CD4-positive, alpha-beta T cell (primary cell): Measurements from ENCODE around the gene PRR29. TPM values are rescaled to one million over a fixed set of nuclear protein-coding genes. Genes with fewer than 3 reads are reported as not detected.

Source experiments
- ATAC-seq: fragments of 200-7000 bp; cut with Tn5 transposase; one replicate; pipeline ENCODE4 v1.10.0; 2022; ENCODE audit warnings: mild to moderate bottlenecking; ENCODE audit not compliant: poor library complexity
- CTCF ChIA-PET: fragments of 350-600 bp; sonication (Branson Sonifier 250); formaldehyde crosslinking; loops from one replicate; lab custom pipeline; 2021; ENCODE audit warnings: antibody characterized with exemption, inconsistent platforms; lab: Charles Lee
- POLR2A ChIA-PET: fragments of 350-600 bp; sonication (Branson Sonifier 250); formaldehyde crosslinking; loops from one replicate; lab custom pipeline; 2021; ENCODE audit warnings: antibody characterized with exemption, inconsistent platforms; lab: Charles Lee
- DNase-seq, 14 experiments: peaks; one replicate each; pipeline ENCODE4 v3.0.0-alpha.2; 2013 to 2020; ENCODE audit warnings: mixed read lengths in 2 of 14
- H3K27ac ChIP-seq, 2 donors: one replicate each; pipeline versions ENCODE4 v1.5.1 to v1.7.0; 2013; ENCODE audit warnings: low read length in 2 of 2, low read depth in 1 of 2, mild to moderate bottlenecking in 1 of 2
- H3K27me3 ChIP-seq, 2 experiments: 1 replicate in 1 of 2; 2 replicates in 1 of 2; pipeline versions ENCODE4 v1.6.1 to v1.7.0; 2013; ENCODE audit warnings: low read length in 2 of 2, control low read depth in 1 of 2, mild to moderate bottlenecking in 1 of 2, moderate library complexity in 1 of 2; ENCODE audit not compliant: insufficient read depth in 2 of 2, control insufficient read depth in 1 of 2
- H3K36me3 ChIP-seq: one replicate; pipeline ENCODE4 v1.6.1; 2013; ENCODE audit warnings: low read length, control low read depth; ENCODE audit not compliant: insufficient read depth
- H3K4me1 ChIP-seq: one replicate; pipeline ENCODE4 v1.6.1; 2013; ENCODE audit warnings: low read length, control low read depth; ENCODE audit not compliant: insufficient read depth
- H3K4me3 ChIP-seq: one replicate; pipeline ENCODE4 v1.5.1; 2013; ENCODE audit warnings: mild to moderate bottlenecking, low read length, moderate library complexity
- H3K9me3 ChIP-seq, 2 experiments: 1 replicate in 1 of 2; 2 replicates in 1 of 2; pipeline versions ENCODE4 v1.6.1 to v1.7.0; 2013; ENCODE audit warnings: low read length in 2 of 2, mild to moderate bottlenecking in 2 of 2, control low read depth in 1 of 2, moderate library complexity in 1 of 2; ENCODE audit not compliant: control insufficient read depth in 1 of 2, insufficient read depth in 1 of 2
- H3K27ac Mint-ChIP-seq: one replicate; pipeline ENCODE4 v1.8.0; 2020; ENCODE audit warnings: mixed read lengths
- H3K27me3 Mint-ChIP-seq: one replicate; pipeline ENCODE4 v1.8.0; 2021; ENCODE audit warnings: mixed read lengths
- H3K36me3 Mint-ChIP-seq: one replicate; pipeline ENCODE4 v1.8.0; 2021; ENCODE audit warnings: low read depth, mixed read lengths
- H3K4me1 Mint-ChIP-seq: one replicate; pipeline ENCODE4 v1.8.0; 2021; ENCODE audit warnings: low read depth, mixed read lengths
- H3K4me3 Mint-ChIP-seq: one replicate; pipeline ENCODE4 v1.8.0; 2020; ENCODE audit warnings: mild to moderate bottlenecking, mixed read lengths
- H3K9me3 Mint-ChIP-seq: one replicate; pipeline ENCODE4 v1.8.0; 2020; ENCODE audit warnings: mixed read lengths
- CTCF ChIP-seq: fragments of 200-600 bp; IDR thresholded peaks from one replicate; pipeline ENCODE4 v1.8.0; 2022; ENCODE audit warnings: antibody characterized with exemption, mild to moderate bottlenecking
- intact Hi-C, 2 experiments: fragments of 100-400 bp; cut with DNase I in 1 of 2; cut with micrococcal nuclease in 1 of 2; formaldehyde crosslinking; loops; one replicate each; pipeline versions ENCODE4 v1.15.1 to v1.9.0; 2023 to 2025; cut with DNase I, micrococcal nuclease
- total RNA-seq, 174 experiments: library from RNA in 2 of 174; stranded (reverse) in 2 of 174; gene quantifications; one replicate each; pipeline ENCODE4 v1.2.3 and lab custom pipeline; 2021 to 2026

The PRR29 gene
- total RNA-seq, 2 experiments from 2014 or later, result 0.56 to 0.71 TPM

DNA sequence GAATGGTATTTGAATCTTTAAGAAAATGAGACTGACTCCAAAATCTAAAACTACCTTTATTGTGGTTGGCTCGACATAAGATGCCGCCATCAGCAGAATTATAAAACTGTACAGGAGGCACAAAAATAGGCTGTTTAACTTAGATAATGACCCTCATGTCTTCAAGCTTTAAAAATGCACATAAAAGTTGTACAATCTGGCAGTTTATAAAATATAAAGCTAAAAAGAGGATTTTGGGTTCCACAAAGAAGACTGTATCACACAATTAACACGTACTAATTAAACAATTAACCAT is 40.9 kb downstream of the PRR29 start:
- Histone ChIP-seq H3K27ac (no peak overlapping the region), H3K9me3 (no peaks in the 10 kb centered on the region), H3K4me1 (peaks cover 19% of the 10 kb centered on the region), H3K36me3 (peaks cover 62% of the 10 kb centered on the region), H3K27me3 (no peaks in the 10 kb centered on the region), H3K4me3 (no peak overlapping the region)
- POLR2A ChIA-PET, result interaction anchor here (1.3 kb wide), 2 partner anchors 12 to 18 kb away, joined by 4 to 8 read pairs; partner anchors contain the start of gene ICAM2
- Mint-ChIP-seq H3K27me3 (no peaks in the 10 kb centered on the region), H3K36me3 (peaks cover 36% of the 10 kb centered on the region), H3K4me1 (peaks cover 11% of the 10 kb centered on the region), H3K9me3 (no peaks in the 10 kb centered on the region), H3K27ac (no peak overlapping the region), H3K4me3 (no peak overlapping the region)
- ATAC-seq (no peak), DNase-seq (no peak)
- no peak for TF ChIP-seq CTCF
- intact Hi-C loops, result no loop called here
- CTCF ChIA-PET, result interaction anchor here (2.2 kb wide), 1 partner anchor 13 kb away, joined by 8 read pairs; no protein-coding TSS in a partner anchor

- H3K36me3 Mint-ChIP-seq, result peaks cover 48% of the 10 kb centered on the region
- H3K36me3 ChIP-seq, result peaks cover 73% of the 10 kb centered on the region
Measured at GRCh38 chr17:64040206-64040605, 42.1 kb downstream of the PRR29 start.

GRCh38 chr17:64041912-64042311 is 43.8 kb downstream of the PRR29 start:
- Histone ChIP-seq H3K9me3 (no peaks in the 10 kb centered on the region), H3K4me1 (peaks cover 25% of the 10 kb centered on the region), H3K4me3 (no peak overlapping the region), H3K27ac (no peak overlapping the region), H3K36me3 (peaks cover 90% of the 10 kb centered on the region), H3K27me3 (no peaks in the 10 kb centered on the region)
- Mint-ChIP-seq H3K4me1 (peaks cover 11% of the 10 kb centered on the region), H3K4me3 (no peak overlapping the region), H3K27me3 (no peaks in the 10 kb centered on the region), H3K27ac (peak overlapping the region; percentile 72), H3K36me3 (peaks cover 65% of the 10 kb centered on the region), H3K9me3 (no peaks in the 10 kb centered on the region)
- intact Hi-C loops, result no loop called here
- TF ChIP-seq CTCF, result no peak
- ChIA-PET POLR2A (interaction anchor here (0.6 to 2.9 kb wide), 12 partner anchors 9 to 107 kb away, joined by 3 to 19 read pairs (median 3); partner anchors contain the start of gene ICAM2), CTCF (interaction anchor here (0.9 to 2.6 kb wide), 4 partner anchors 9 to 114 kb away, joined by 3 to 11 read pairs (median 4); no protein-coding TSS in a partner anchor)
- peak; percentile 48 for ATAC-seq
- DNase-seq, result peak in 1 of 14 experiments; percentile 53

More at GRCh38 chr17:64040206-64040605, 42.1 kb downstream of the PRR29 start:
- Histone ChIP-seq H3K4me1 (peaks cover 27% of the 10 kb centered on the region), H3K27ac (no peak overlapping the region), H3K4me3 (no peak overlapping the region), H3K9me3 (no peaks in the 10 kb centered on the region), H3K27me3 (no peaks in the 10 kb centered on the region)
- H3K27ac Mint-ChIP-seq, result no peak overlapping the region
- H3K9me3 Mint-ChIP-seq, result no peaks in the 10 kb centered on the region
- no peak for DNase-seq
- CTCF ChIA-PET, result no interaction called here
- H3K4me1 Mint-ChIP-seq, result peaks cover 11% of the 10 kb centered on the region
- ATAC-seq, result no peak
- intact Hi-C loops, result no loop called here
- POLR2A ChIA-PET, result interaction anchor here (0.6 kb wide), 1 partner anchor 84 kb away, joined by 3 read pairs; no protein-coding TSS in a partner anchor
- TF ChIP-seq CTCF, result no peak
- H3K4me3 Mint-ChIP-seq, result no peak overlapping the region
- no peaks in the 10 kb centered on the region for H3K27me3 Mint-ChIP-seq
